CD4-positive, alpha-beta T cell (primary cell): ENCODE results near the gene LPP. TPM values are rescaled to one million over a fixed set of nuclear protein-coding genes. Genes with fewer than 3 reads are reported as not detected.

Experiments used
- ATAC-seq: fragments of 200-7000 bp; cut with Tn5 transposase; one replicate; pipeline ENCODE4 v1.10.0; 2022; ENCODE audit warnings: mild to moderate bottlenecking; ENCODE audit not compliant: poor library complexity
- CTCF ChIA-PET: fragments of 350-600 bp; sonication (Branson Sonifier 250); formaldehyde crosslinking; loops from one replicate; lab custom pipeline; 2021; ENCODE audit warnings: antibody characterized with exemption, inconsistent platforms; lab: Charles Lee
- POLR2A ChIA-PET: fragments of 350-600 bp; sonication (Branson Sonifier 250); formaldehyde crosslinking; loops from one replicate; lab custom pipeline; 2021; ENCODE audit warnings: antibody characterized with exemption, inconsistent platforms; lab: Charles Lee
- DNase-seq, 14 experiments: peaks; one replicate each; pipeline ENCODE4 v3.0.0-alpha.2; 2013 to 2020; ENCODE audit warnings: mixed read lengths in 2 of 14
- H3K27ac ChIP-seq, 2 donors: one replicate each; pipeline versions ENCODE4 v1.5.1 to v1.7.0; 2013; ENCODE audit warnings: low read length in 2 of 2, low read depth in 1 of 2, mild to moderate bottlenecking in 1 of 2
- H3K27me3 ChIP-seq, 2 experiments: 1 replicate in 1 of 2; 2 replicates in 1 of 2; pipeline versions ENCODE4 v1.6.1 to v1.7.0; 2013; ENCODE audit warnings: low read length in 2 of 2, control low read depth in 1 of 2, mild to moderate bottlenecking in 1 of 2, moderate library complexity in 1 of 2; ENCODE audit not compliant: insufficient read depth in 2 of 2, control insufficient read depth in 1 of 2
- H3K36me3 ChIP-seq: one replicate; pipeline ENCODE4 v1.6.1; 2013; ENCODE audit warnings: low read length, control low read depth; ENCODE audit not compliant: insufficient read depth
- H3K4me1 ChIP-seq: one replicate; pipeline ENCODE4 v1.6.1; 2013; ENCODE audit warnings: low read length, control low read depth; ENCODE audit not compliant: insufficient read depth
- H3K4me3 ChIP-seq: one replicate; pipeline ENCODE4 v1.5.1; 2013; ENCODE audit warnings: mild to moderate bottlenecking, low read length, moderate library complexity
- H3K9me3 ChIP-seq, 2 experiments: 1 replicate in 1 of 2; 2 replicates in 1 of 2; pipeline versions ENCODE4 v1.6.1 to v1.7.0; 2013; ENCODE audit warnings: low read length in 2 of 2, mild to moderate bottlenecking in 2 of 2, control low read depth in 1 of 2, moderate library complexity in 1 of 2; ENCODE audit not compliant: control insufficient read depth in 1 of 2, insufficient read depth in 1 of 2
- H3K27ac Mint-ChIP-seq: one replicate; pipeline ENCODE4 v1.8.0; 2020; ENCODE audit warnings: mixed read lengths
- H3K27me3 Mint-ChIP-seq: one replicate; pipeline ENCODE4 v1.8.0; 2021; ENCODE audit warnings: mixed read lengths
- H3K36me3 Mint-ChIP-seq: one replicate; pipeline ENCODE4 v1.8.0; 2021; ENCODE audit warnings: low read depth, mixed read lengths
- H3K4me1 Mint-ChIP-seq: one replicate; pipeline ENCODE4 v1.8.0; 2021; ENCODE audit warnings: low read depth, mixed read lengths
- H3K4me3 Mint-ChIP-seq: one replicate; pipeline ENCODE4 v1.8.0; 2020; ENCODE audit warnings: mild to moderate bottlenecking, mixed read lengths
- H3K9me3 Mint-ChIP-seq: one replicate; pipeline ENCODE4 v1.8.0; 2020; ENCODE audit warnings: mixed read lengths
- CTCF ChIP-seq: fragments of 200-600 bp; IDR thresholded peaks from one replicate; pipeline ENCODE4 v1.8.0; 2022; ENCODE audit warnings: antibody characterized with exemption, mild to moderate bottlenecking
- intact Hi-C, 2 experiments: fragments of 100-400 bp; cut with DNase I in 1 of 2; cut with micrococcal nuclease in 1 of 2; formaldehyde crosslinking; loops; one replicate each; pipeline versions ENCODE4 v1.15.1 to v1.9.0; 2023 to 2025; cut with DNase I, micrococcal nuclease
- total RNA-seq, 174 experiments: library from RNA in 2 of 174; stranded (reverse) in 2 of 174; gene quantifications; one replicate each; pipeline ENCODE4 v1.2.3 and lab custom pipeline; 2021 to 2026

LPP gene
- total RNA-seq, 2 experiments from 2014 or later: 45.6 to 45.9 TPM

GRCh38 chr3:188559072-188559429 is 405.1 kb downstream of the LPP start:
- Mint-ChIP-seq H3K4me3 (no peak overlapping the region), H3K9me3 (no peaks in the 10 kb centered on the region), H3K4me1 (no peaks in the 10 kb centered on the region), H3K27me3 (no peaks in the 10 kb centered on the region), H3K27ac (no peak overlapping the region), H3K36me3 (no peaks in the 10 kb centered on the region)
- intact Hi-C loops: no loop called here
- POLR2A ChIA-PET: no interaction called here
- ATAC-seq (no peak), DNase-seq (no peak)
- no peak overlapping the region for H3K4me3 ChIP-seq
- CTCF ChIA-PET: interaction anchor here (0.9 kb wide), 1 partner anchor 819 kb away, joined by 3 read pairs; no protein-coding TSS in a partner anchor
- no peaks in the 10 kb centered on the region for H3K27me3 ChIP-seq
- H3K36me3 ChIP-seq: no peaks in the 10 kb centered on the region
- TF ChIP-seq CTCF: no peak
- no peaks in the 10 kb centered on the region for H3K4me1 ChIP-seq
- no peak overlapping the region for H3K27ac ChIP-seq
- H3K9me3 ChIP-seq: no peaks in the 10 kb centered on the region

GRCh38 chr3:188559856-188560255 is 405.9 kb downstream of the LPP start:
- H3K27me3 Mint-ChIP-seq: no peaks in the 10 kb centered on the region
- no peak overlapping the region for H3K27ac Mint-ChIP-seq
- ATAC-seq: no peak
- no peaks in the 10 kb centered on the region for H3K4me1 ChIP-seq
- H3K36me3 Mint-ChIP-seq: no peaks in the 10 kb centered on the region
- no peak overlapping the region for H3K4me3 Mint-ChIP-seq
- intact Hi-C loops: no loop called here
- no peaks in the 10 kb centered on the region for H3K9me3 Mint-ChIP-seq
- no peak overlapping the region for H3K27ac ChIP-seq
- no peak for TF ChIP-seq CTCF
- no peaks in the 10 kb centered on the region for H3K36me3 ChIP-seq
- CTCF ChIA-PET: interaction anchor here (0.9 kb wide), 1 partner anchor 820 kb away, joined by 3 read pairs; no protein-coding TSS in a partner anchor
- no peaks in the 10 kb centered on the region for H3K27me3 ChIP-seq
- H3K4me3 ChIP-seq: no peak overlapping the region
- no peaks in the 10 kb centered on the region for H3K4me1 Mint-ChIP-seq
- DNase-seq: no peak
- POLR2A ChIA-PET: no interaction called here
- H3K9me3 ChIP-seq: no peaks in the 10 kb centered on the region

GRCh38 chr3:188562144-188562543 is 408.2 kb downstream of the LPP start:
- no peak overlapping the region for H3K4me3 Mint-ChIP-seq
- DNase-seq (no peak), ATAC-seq (no peak)
- no peaks in the 10 kb centered on the region for H3K36me3 ChIP-seq
- intact Hi-C loops: no loop called here
- H3K27me3 ChIP-seq: no peaks in the 10 kb centered on the region
- H3K4me3 ChIP-seq: no peak overlapping the region
- H3K4me1 Mint-ChIP-seq: no peaks in the 10 kb centered on the region
- TF ChIP-seq CTCF: no peak
- no peaks in the 10 kb centered on the region for H3K36me3 Mint-ChIP-seq
- H3K27ac ChIP-seq: no peak overlapping the region
- POLR2A ChIA-PET: no interaction called here
- CTCF ChIA-PET: no interaction called here
- H3K9me3 Mint-ChIP-seq: no peaks in the 10 kb centered on the region
- no peaks in the 10 kb centered on the region for H3K27me3 Mint-ChIP-seq
- no peak overlapping the region for H3K27ac Mint-ChIP-seq
- no peaks in the 10 kb centered on the region for H3K9me3 ChIP-seq
- no peaks in the 10 kb centered on the region for H3K4me1 ChIP-seq
